Rectal smooth muscle tissue (tissue), 1 donor: ENCODE measurements around the gene TMEM141.

ENCODE experiments used
- H3K27ac ChIP-seq: one replicate; pipeline ENCODE4 v1.7.0; 2013; ENCODE audit warnings: low read depth, low read length, inconsistent platforms
- H3K27me3 ChIP-seq: one replicate; pipeline ENCODE4 v1.7.0; 2013; ENCODE audit warnings: low read length; ENCODE audit not compliant: control insufficient read depth, insufficient read depth
- H3K36me3 ChIP-seq: one replicate; pipeline ENCODE4 v1.7.0; 2013; ENCODE audit warnings: low read length; ENCODE audit not compliant: control insufficient read depth, insufficient read depth
- H3K4me1 ChIP-seq: one replicate; pipeline ENCODE4 v1.7.0; 2013; ENCODE audit warnings: low read length; ENCODE audit not compliant: control insufficient read depth, insufficient read depth
- H3K4me3 ChIP-seq: one replicate; pipeline ENCODE4 v1.7.0; 2013; ENCODE audit warnings: low read length
- H3K9ac ChIP-seq: one replicate; pipeline ENCODE4 v1.7.0; 2013; ENCODE audit warnings: low read length

TMEM141 gene

GRCh38 chr9:136824496-136825225 is 33.5 kb downstream of the TMEM141 start:
- H3K9ac ChIP-seq = no peak overlapping the region
- H3K4me3 ChIP-seq = no peak overlapping the region
- H3K4me1 ChIP-seq = no peaks in the 10 kb centered on the region
- peaks cover 22% of the 10 kb centered on the region for H3K36me3 ChIP-seq
- H3K27ac ChIP-seq = no peak overlapping the region
- H3K27me3 ChIP-seq = no peaks in the 10 kb centered on the region

- peaks cover 28% of the 10 kb centered on the region for H3K36me3 ChIP-seq
- no peak overlapping the region for H3K9ac ChIP-seq
- H3K4me3 ChIP-seq = no peak overlapping the region
- no peaks in the 10 kb centered on the region for H3K4me1 ChIP-seq
- H3K27ac ChIP-seq = no peak overlapping the region
- no peaks in the 10 kb centered on the region for H3K27me3 ChIP-seq
These were observed 34.4 kb downstream of the TMEM141 start for GRCh38 chr9:136825295-136826187.

GRCh38 chr9:136826188-136826541 is 35.0 kb downstream of the TMEM141 start:
- Histone ChIP-seq H3K36me3 (peaks cover 34% of the 10 kb centered on the region), H3K27ac (no peak overlapping the region), H3K4me1 (no peaks in the 10 kb centered on the region), H3K9ac (no peak overlapping the region), H3K27me3 (no peaks in the 10 kb centered on the region), H3K4me3 (no peak overlapping the region)

- Histone ChIP-seq H3K36me3 (peaks cover 36% of the 10 kb centered on the region), H3K27me3 (no peaks in the 10 kb centered on the region), H3K27ac (no peak overlapping the region), H3K9ac (no peak overlapping the region), H3K4me1 (no peaks in the 10 kb centered on the region), H3K4me3 (no peak overlapping the region)
These were observed 35.8 kb downstream of the TMEM141 start for GRCh38 chr9:136826703-136827582.

- H3K36me3 ChIP-seq = peaks cover 44% of the 10 kb centered on the region
These were observed 36.8 kb downstream of the TMEM141 start for GRCh38 chr9:136827794-136828473.

GRCh38 chr9:136828474-136829140 is 37.5 kb downstream of the TMEM141 start:
- no peak overlapping the region for H3K9ac ChIP-seq
- no peak overlapping the region for H3K27ac ChIP-seq
- H3K4me1 ChIP-seq = no peaks in the 10 kb centered on the region
- peaks cover 45% of the 10 kb centered on the region for H3K36me3 ChIP-seq
- no peaks in the 10 kb centered on the region for H3K27me3 ChIP-seq
- H3K4me3 ChIP-seq = no peak overlapping the region

More at GRCh38 chr9:136827794-136828473, 36.8 kb downstream of the TMEM141 start:
- H3K27me3 ChIP-seq = no peaks in the 10 kb centered on the region
- H3K4me3 ChIP-seq = no peak overlapping the region
- no peaks in the 10 kb centered on the region for H3K4me1 ChIP-seq
- H3K9ac ChIP-seq = no peak overlapping the region
- H3K27ac ChIP-seq = no peak overlapping the region

- H3K4me3 ChIP-seq = no peak overlapping the region
- no peaks in the 10 kb centered on the region for H3K4me1 ChIP-seq
- H3K36me3 ChIP-seq = peaks cover 45% of the 10 kb centered on the region
- H3K27ac ChIP-seq = no peak overlapping the region
- H3K27me3 ChIP-seq = no peaks in the 10 kb centered on the region
- H3K9ac ChIP-seq = no peak overlapping the region
These were observed 38.3 kb downstream of the TMEM141 start for GRCh38 chr9:136829412-136829811.

GRCh38 chr9:136829981-136830885 is 39.1 kb downstream of the TMEM141 start:
- Histone ChIP-seq H3K36me3 (peaks cover 41% of the 10 kb centered on the region), H3K9ac (no peak overlapping the region), H3K4me1 (no peaks in the 10 kb centered on the region), H3K27ac (no peak overlapping the region), H3K27me3 (no peaks in the 10 kb centered on the region), H3K4me3 (no peak overlapping the region)

- Histone ChIP-seq H3K36me3 (peaks cover 40% of the 10 kb centered on the region), H3K27me3 (no peaks in the 10 kb centered on the region), H3K27ac (no peak overlapping the region), H3K9ac (no peak overlapping the region), H3K4me1 (no peaks in the 10 kb centered on the region), H3K4me3 (no peak overlapping the region)
These were observed 40.0 kb downstream of the TMEM141 start for GRCh38 chr9:136831002-136831719.

- no peaks in the 10 kb centered on the region for H3K27me3 ChIP-seq
- no peak overlapping the region for H3K9ac ChIP-seq
- no peaks in the 10 kb centered on the region for H3K4me1 ChIP-seq
- H3K27ac ChIP-seq = no peak overlapping the region
- no peak overlapping the region for H3K4me3 ChIP-seq
- H3K36me3 ChIP-seq = peaks cover 38% of the 10 kb centered on the region
These were observed 40.6 kb downstream of the TMEM141 start for GRCh38 chr9:136831720-136832104.
